22Rv1 (cell line): Measurements from ENCODE around the gene PDGFA.

ENCODE experiments used
- CTCF ChIP-seq: fragments of 450-650 bp; IDR thresholded peaks from 2 replicates; pipeline ENCODE4 v1.5.1; 2017; ENCODE audit warnings: mild to moderate bottlenecking
- ZFX ChIP-seq: fragments of 450-650 bp; IDR thresholded peaks from 2 replicates; pipeline ENCODE4 v1.6.1; 2017; ENCODE audit warnings: antibody characterized with exemption, borderline replicate concordance

- TF ChIP-seq CTCF (no peak), ZFX (no peak)
Measured at GRCh38 chr7:481219-481930, 38.3 kb downstream of the PDGFA start.
